Measurements from ENCODE around the gene GAK. TPM values are rescaled to one million over a fixed set of nuclear protein-coding genes. Genes with fewer than 3 reads are reported as not detected.
"Not testable (repeated sequence)": the region's sequence is repeated elsewhere in the genome, so short reads cannot be mapped to it uniquely, and the experiment has no call there.

The GAK gene
- 88.6 and 144 TPM in 2 replicates for total RNA-seq
- polyA plus RNA-seq = 59.8 and 63.8 TPM in 2 replicates

- H3K36me3 ChIP-seq = no peaks in the 10 kb centered on the region
Observed at GRCh38 chr4:931960-932712, at the start of gene GAK, which contains the start of gene TMEM175. GAK (minus strand) TSS chr4:932316; CDS start chr4:932187, 129 bp downstream. TMEM175 (plus strand) TSS chr4:932460; CDS start chr4:947740, 15,280 bp downstream.

GRCh38 chr4:978957-979701 lies 47.0 kb upstream of the GAK start:
- Histone ChIP-seq H3K9me3 (ENCODE audit: low read depth) (no peaks in the 10 kb centered on the region), H3K36me3 (no peaks in the 10 kb centered on the region), H3K4me1 (ENCODE audit: low read depth) (no peaks in the 10 kb centered on the region), H3K27ac (no peak overlapping the region), H3K27me3 (no peaks in the 10 kb centered on the region), H3K4me3 (no peak overlapping the region)
- peak in 1 of 2 donors; percentile 74 for DNase-seq (ENCODE audit: low read depth in 1 of 2, low spot score in 1 of 2)
- TF ChIP-seq CTCF (IDR thresholded peaks at IDR 0.05; ENCODE audit: low read depth, low read length) = no peak

More at GRCh38 chr4:931960-932712, at the start of gene GAK, which contains the start of gene TMEM175:
- Histone ChIP-seq H3K9me3 (ENCODE audit: low read depth) (no peaks in the 10 kb centered on the region), H3K4me1 (ENCODE audit: low read depth) (peaks cover 19% of the 10 kb centered on the region), H3K27ac (peak within 1 kb of the TSS; percentile 86), H3K27me3 (peaks cover 10% of the 10 kb centered on the region), H3K4me3 (peak within 1 kb of the TSS; percentile 87)
- TF ChIP-seq CTCF (IDR thresholded peaks at IDR 0.05; ENCODE audit: low read depth, low read length) = no peak
- peak; percentile 97 for DNase-seq (ENCODE audit: low read depth in 1 of 2, low spot score in 1 of 2)

- not testable (repeated sequence) for H3K27ac ChIP-seq; H3K9me3 ChIP-seq (ENCODE audit: low read depth); H3K36me3 ChIP-seq; H3K4me3 ChIP-seq; DNase-seq (ENCODE audit: low read depth in 1 of 2, low spot score in 1 of 2); H3K4me1 ChIP-seq (ENCODE audit: low read depth)
- H3K27me3 ChIP-seq = peaks cover 13% of the 10 kb centered on the region
Observed at GRCh38 chr4:976016-976415, 43.9 kb upstream of the GAK start.

- no peak for DNase-seq (ENCODE audit: low read depth in 1 of 2, low spot score in 1 of 2)
- Histone ChIP-seq H3K4me1 (ENCODE audit: low read depth) (no peaks in the 10 kb centered on the region), H3K4me3 (no peak overlapping the region), H3K9me3 (ENCODE audit: low read depth) (no peaks in the 10 kb centered on the region), H3K27me3 (peaks cover 18% of the 10 kb centered on the region), H3K36me3 (no peaks in the 10 kb centered on the region), H3K27ac (no peak overlapping the region)
- TF ChIP-seq CTCF (IDR thresholded peaks at IDR 0.05; ENCODE audit: low read depth, low read length) = no peak
Observed at GRCh38 chr4:974668-975067, 42.6 kb upstream of the GAK start.

- Histone ChIP-seq H3K36me3 (no peaks in the 10 kb centered on the region), H3K27me3 (peaks cover 24% of the 10 kb centered on the region), H3K4me3 (peak within 1 kb of the TSS; percentile 73), H3K4me1 (ENCODE audit: low read depth) (no peaks in the 10 kb centered on the region), H3K9me3 (ENCODE audit: low read depth) (no peaks in the 10 kb centered on the region), H3K27ac (no peak within 1 kb of the TSS)
- DNase-seq (ENCODE audit: low read depth in 1 of 2, low spot score in 1 of 2) = peak; percentile 90 to 91
- TF ChIP-seq CTCF (IDR thresholded peaks at IDR 0.05; ENCODE audit: low read depth, low read length) = no peak
Observed at GRCh38 chr4:973431-974397, 41.6 kb upstream of the GAK start, which contains the start of gene DGKQ. DGKQ (minus strand) TSS chr4:973569; CDS start chr4:973482, 87 bp downstream.

Measured in cardiac muscle cell (in vitro differentiated cells and primary cell).